Caco-2 (cell line): Measurements from ENCODE around the gene RBM33. TPM values are rescaled to one million over a fixed set of nuclear protein-coding genes. Genes with fewer than 3 reads are reported as not detected.

Source experiments
- BruUV-seq: library from RNA; stranded (reverse); fragments of 400-500 nt; replicated peaks from 2 replicates; lab custom pipeline; 2021; lab: Mats Ljungman, UMichigan
- CTCF ChIA-PET: fragments of 300-600 bp; sonication (Branson Sonifier 250); formaldehyde crosslinking; loops from one replicate; lab custom pipeline; 2022; ENCODE audit warnings: antibody characterized with exemption; lab: Charles Lee
- POLR2A ChIA-PET: fragments of 300-600 bp; sonication (Branson Sonifier 250); formaldehyde crosslinking; loops from one replicate; lab custom pipeline; 2022; ENCODE audit warnings: antibody characterized with exemption; lab: Charles Lee
- DNase-seq, 2 experiments: peaks; one replicate each; pipeline versions ENCODE4 v3.0.0 to v3.0.0-alpha.2; 2020 to 2022
- H3K27me3 ChIP-seq: replicated peaks from 2 replicates; pipeline ENCODE4 v1.6.0; 2011; ENCODE audit warnings: low read length; ENCODE audit not compliant: control insufficient read depth, insufficient read depth
- H3K36me3 ChIP-seq: 2 replicates; pipeline ENCODE4 v1.5.1; 2011; ENCODE audit warnings: low read length; ENCODE audit not compliant: control insufficient read depth, insufficient read depth
- H3K4me1 ChIP-seq: fragments of 250-450 bp; sonication (Bioruptor Pico); 2 replicates; pipeline ENCODE4 v1.5.1; 2020; ENCODE audit warnings: mild to moderate bottlenecking
- H3K4me3 ChIP-seq: 2 replicates; pipeline ENCODE4 v1.5.1; 2011; ENCODE audit warnings: low read depth, mild to moderate bottlenecking, control low read depth, low read length
- H3K9me3 ChIP-seq: fragments of 250-450 bp; sonication (Bioruptor Pico); 2 replicates; pipeline ENCODE4 v1.5.1; 2020; ENCODE audit warnings: mild to moderate bottlenecking, moderate library complexity
- H3K27ac Mint-ChIP-seq: one replicate; pipeline ENCODE4 v1.8.0; 2022; ENCODE audit warnings: mixed read lengths; ENCODE audit not compliant: unreplicated experiment
- H3K27me3 Mint-ChIP-seq: one replicate; pipeline ENCODE4 v1.8.0; 2022; ENCODE audit warnings: mixed read lengths; ENCODE audit not compliant: insufficient read depth, unreplicated experiment
- H3K36me3 Mint-ChIP-seq: one replicate; pipeline ENCODE4 v1.8.0; 2022; ENCODE audit warnings: mild to moderate bottlenecking, mixed read lengths; ENCODE audit not compliant: insufficient read depth, unreplicated experiment
- H3K4me1 Mint-ChIP-seq: one replicate; pipeline ENCODE4 v1.8.0; 2022; ENCODE audit warnings: low read depth, mixed read lengths; ENCODE audit not compliant: unreplicated experiment
- H3K4me3 Mint-ChIP-seq: one replicate; pipeline ENCODE4 v1.8.0; 2022; ENCODE audit warnings: mild to moderate bottlenecking, moderate library complexity, mixed read lengths; ENCODE audit not compliant: unreplicated experiment
- H3K9me3 Mint-ChIP-seq: one replicate; pipeline ENCODE4 v1.8.0; 2022; ENCODE audit warnings: mixed read lengths; ENCODE audit not compliant: unreplicated experiment
- intact Hi-C: fragments of 100-400 bp; cut with micrococcal nuclease; formaldehyde crosslinking; loops from one replicate; pipeline ENCODE4 v1.10.0; 2022; ENCODE audit not compliant: unreplicated experiment
- total RNA-seq: library from RNA; stranded (reverse); gene quantifications from 2 replicates; pipeline ENCODE4 v1.2.3, GENCODE V29; 2022
- TF ChIP-seq, protein P1 (sequence below), 2 experiments: fragments of 200-600 bp in 1 of 2; IDR thresholded peaks; 1 replicate in 1 of 2; 2 replicates in 1 of 2; pipeline versions ENCODE4 v1.5.1 to v1.8.0; 2011 to 2022; ENCODE audit warnings: antibody characterized with exemption in 1 of 2, control low read depth in 1 of 2, inconsistent platforms in 1 of 2, low read depth in 1 of 2, low read length in 1 of 2, mild to moderate bottlenecking in 1 of 2, moderate library complexity in 1 of 2; ENCODE audit not compliant: insufficient read depth in 1 of 2, severe bottlenecking in 1 of 2, unreplicated experiment in 1 of 2

RBM33 gene
- total RNA-seq, 1 experiment from 2014 or later = 82.8 TPM

DNA sequence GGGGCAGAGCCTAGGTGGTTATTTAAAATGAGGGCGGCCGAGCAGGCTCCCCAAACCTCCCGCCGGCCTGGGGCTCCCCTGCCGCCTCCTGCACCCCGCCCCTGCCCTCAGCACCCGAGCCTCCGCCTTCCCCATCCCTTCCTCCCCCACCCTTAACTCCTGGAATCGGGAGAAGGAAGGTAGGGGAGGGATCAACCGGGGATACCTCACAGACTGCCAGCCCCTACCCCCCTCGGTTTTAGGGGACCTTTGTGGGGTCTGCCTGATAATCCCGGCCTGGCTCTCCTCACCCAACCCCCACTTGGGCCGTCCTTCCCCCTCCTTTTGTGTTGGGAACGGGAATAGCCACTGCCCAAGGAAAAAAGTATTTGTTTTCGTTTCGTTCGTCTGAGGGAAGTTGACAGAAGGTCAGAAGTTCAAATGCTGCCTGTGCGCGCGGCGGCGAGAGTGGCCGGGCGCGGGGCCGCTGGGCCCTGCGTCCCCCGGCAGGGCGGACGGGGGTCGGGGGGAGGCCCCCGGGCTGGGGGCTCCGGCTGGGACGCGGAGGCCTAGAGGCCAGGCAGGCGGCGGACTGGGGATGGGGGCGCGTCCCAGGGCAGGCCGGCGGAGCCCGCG is 165.0 kb downstream of the RBM33 start:
- H3K4me1 ChIP-seq = peaks cover 42% of the 10 kb centered on the region
- no peaks in the 10 kb centered on the region for H3K9me3 Mint-ChIP-seq
- peaks cover 4% of the 10 kb centered on the region for H3K27me3 ChIP-seq
- H3K9me3 ChIP-seq = no peaks in the 10 kb centered on the region
- H3K27ac Mint-ChIP-seq = peak overlapping the region; percentile 61
- H3K27me3 Mint-ChIP-seq = peaks cover 19% of the 10 kb centered on the region
- DNase-seq = no peak
- intact Hi-C loops = no loop called here
- POLR2A ChIA-PET = no interaction called here
- H3K4me1 Mint-ChIP-seq = peaks cover 13% of the 10 kb centered on the region
- H3K36me3 ChIP-seq = no peaks in the 10 kb centered on the region
- CTCF ChIA-PET = no interaction called here
- no TSS peak for BruUV-seq
- H3K36me3 Mint-ChIP-seq = peaks cover 12% of the 10 kb centered on the region
- H3K4me3 Mint-ChIP-seq = peak overlapping the region; percentile 79
- TF ChIP-seq, protein P1, sequence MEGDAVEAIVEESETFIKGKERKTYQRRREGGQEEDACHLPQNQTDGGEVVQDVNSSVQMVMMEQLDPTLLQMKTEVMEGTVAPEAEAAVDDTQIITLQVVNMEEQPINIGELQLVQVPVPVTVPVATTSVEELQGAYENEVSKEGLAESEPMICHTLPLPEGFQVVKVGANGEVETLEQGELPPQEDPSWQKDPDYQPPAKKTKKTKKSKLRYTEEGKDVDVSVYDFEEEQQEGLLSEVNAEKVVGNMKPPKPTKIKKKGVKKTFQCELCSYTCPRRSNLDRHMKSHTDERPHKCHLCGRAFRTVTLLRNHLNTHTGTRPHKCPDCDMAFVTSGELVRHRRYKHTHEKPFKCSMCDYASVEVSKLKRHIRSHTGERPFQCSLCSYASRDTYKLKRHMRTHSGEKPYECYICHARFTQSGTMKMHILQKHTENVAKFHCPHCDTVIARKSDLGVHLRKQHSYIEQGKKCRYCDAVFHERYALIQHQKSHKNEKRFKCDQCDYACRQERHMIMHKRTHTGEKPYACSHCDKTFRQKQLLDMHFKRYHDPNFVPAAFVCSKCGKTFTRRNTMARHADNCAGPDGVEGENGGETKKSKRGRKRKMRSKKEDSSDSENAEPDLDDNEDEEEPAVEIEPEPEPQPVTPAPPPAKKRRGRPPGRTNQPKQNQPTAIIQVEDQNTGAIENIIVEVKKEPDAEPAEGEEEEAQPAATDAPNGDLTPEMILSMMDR (IDR thresholded peaks at IDR 0.05; ENCODE audit: insufficient read depth in 1 of 2, low read depth in 1 of 2, low read length in 1 of 2, severe bottlenecking in 1 of 2, unreplicated experiment in 1 of 2) = no peak
- H3K4me3 ChIP-seq = peak overlapping the region; percentile 48

DNA sequence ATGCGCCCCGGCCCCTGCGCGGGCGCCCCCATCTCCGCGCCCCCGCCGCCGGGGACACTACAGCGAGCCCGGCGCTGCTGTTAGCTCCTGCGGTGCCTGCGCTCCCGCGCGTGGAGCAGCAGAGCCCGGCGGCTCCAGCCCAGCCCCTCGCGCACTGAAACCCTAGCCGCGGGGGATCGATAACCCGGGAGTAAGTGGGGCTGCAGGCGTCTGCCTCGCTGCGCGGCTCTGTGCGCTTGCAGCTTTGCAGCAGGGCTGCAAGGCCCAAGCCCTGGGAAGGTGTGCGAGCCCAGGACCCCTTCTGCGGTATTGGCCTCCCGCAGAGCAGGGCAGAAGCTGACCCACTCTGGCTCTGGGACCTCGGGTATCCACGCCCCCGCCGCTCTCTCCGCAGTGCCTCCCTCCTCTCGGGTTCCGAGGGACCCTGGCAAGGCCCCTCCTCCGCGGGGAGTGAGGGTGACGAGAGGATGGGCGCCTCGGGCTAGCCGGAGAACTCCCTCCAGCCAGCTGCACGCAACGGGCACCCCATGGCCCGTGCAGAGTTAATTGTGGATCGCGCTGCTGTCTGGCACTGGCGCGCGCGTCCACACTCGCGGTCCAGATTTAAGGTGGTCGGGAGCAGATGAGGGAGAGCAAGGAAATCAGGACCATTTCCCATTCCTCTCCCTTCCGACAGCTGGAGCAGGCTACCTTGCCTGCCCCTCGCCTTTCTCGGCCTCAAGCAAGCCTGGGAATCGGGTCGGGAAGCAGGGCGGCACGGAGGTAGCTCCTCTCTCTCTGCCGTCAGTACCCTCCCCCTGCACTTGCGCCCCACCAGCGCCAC is 165.7 kb downstream of the RBM33 start:
- Mint-ChIP-seq H3K4me1 (peaks cover 13% of the 10 kb centered on the region), H3K27ac (no peak overlapping the region), H3K27me3 (peaks cover 19% of the 10 kb centered on the region), H3K9me3 (no peaks in the 10 kb centered on the region), H3K36me3 (peaks cover 12% of the 10 kb centered on the region), H3K4me3 (peak overlapping the region; percentile 79)
- Histone ChIP-seq H3K27me3 (peaks cover 4% of the 10 kb centered on the region), H3K9me3 (no peaks in the 10 kb centered on the region), H3K4me1 (peaks cover 36% of the 10 kb centered on the region), H3K36me3 (no peaks in the 10 kb centered on the region), H3K4me3 (peak overlapping the region; percentile 48)
- TF ChIP-seq, protein P1 (IDR thresholded peaks at IDR 0.05; ENCODE audit: insufficient read depth in 1 of 2, low read depth in 1 of 2, low read length in 1 of 2, severe bottlenecking in 1 of 2, unreplicated experiment in 1 of 2) = no peak
- ChIA-PET CTCF (no interaction called here), POLR2A (no interaction called here)
- no TSS peak for BruUV-seq
- intact Hi-C loops = loop anchor here (5.0 to 10.0 kb wide), 3 partner anchors 347 to 957 kb away; no protein-coding TSS in a partner anchor
- DNase-seq = no peak

DNA sequence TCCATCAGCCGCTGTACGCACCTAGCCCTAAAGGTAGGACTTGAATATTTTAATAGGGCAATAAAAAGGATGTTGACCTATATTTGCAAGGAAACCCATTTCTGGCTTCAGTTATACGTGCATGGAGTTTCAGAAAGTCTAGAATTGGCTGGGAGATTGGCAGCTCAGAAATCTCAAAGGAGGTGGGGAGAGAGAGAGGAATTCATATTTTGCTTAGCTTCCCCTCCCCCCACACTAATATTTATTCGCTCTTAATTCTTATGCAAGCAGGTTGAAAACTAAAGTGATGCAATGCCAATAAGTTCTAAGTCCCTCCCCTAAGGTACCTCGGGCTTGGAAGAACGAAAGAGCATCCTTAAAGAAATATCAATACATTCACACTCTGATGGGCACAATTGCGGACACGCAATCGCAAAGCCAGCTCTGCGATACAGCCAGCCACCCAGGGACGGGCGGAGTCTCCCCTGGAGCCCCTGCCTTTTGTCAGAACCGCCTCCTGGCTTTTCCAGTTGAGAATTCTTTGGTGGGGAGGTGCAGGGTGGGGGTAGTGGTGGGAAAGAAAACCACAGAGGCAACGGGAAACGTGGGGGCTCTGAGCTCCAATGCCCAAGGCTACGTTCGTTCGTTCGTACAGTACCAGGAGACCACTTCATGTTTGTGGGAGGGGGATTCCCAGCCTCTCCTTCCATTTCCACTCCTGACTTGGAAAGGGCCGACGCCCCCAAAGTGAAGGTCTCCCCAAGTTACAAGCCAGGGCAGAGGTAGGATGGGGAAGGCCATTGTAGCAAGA is 166.5 kb downstream of the RBM33 start:
- no TSS peak for BruUV-seq
- TF ChIP-seq, protein P1 (IDR thresholded peaks at IDR 0.05; ENCODE audit: insufficient read depth in 1 of 2, low read depth in 1 of 2, low read length in 1 of 2, severe bottlenecking in 1 of 2, unreplicated experiment in 1 of 2) = no peak
- ChIA-PET CTCF (no interaction called here), POLR2A (no interaction called here)
- H3K9me3 ChIP-seq = no peaks in the 10 kb centered on the region
- H3K36me3 ChIP-seq = no peaks in the 10 kb centered on the region
- intact Hi-C loops = loop anchor here (5.0 to 10.0 kb wide), 3 partner anchors 346 to 956 kb away; no protein-coding TSS in a partner anchor
- H3K4me3 Mint-ChIP-seq = peak overlapping the region; percentile 79
- H3K36me3 Mint-ChIP-seq = peaks cover 12% of the 10 kb centered on the region
- H3K9me3 Mint-ChIP-seq = no peaks in the 10 kb centered on the region
- peaks cover 21% of the 10 kb centered on the region for H3K4me1 Mint-ChIP-seq
- peaks cover 36% of the 10 kb centered on the region for H3K4me1 ChIP-seq
- peaks cover 4% of the 10 kb centered on the region for H3K27me3 ChIP-seq
- H3K27me3 Mint-ChIP-seq = peaks cover 19% of the 10 kb centered on the region
- no peak overlapping the region for H3K27ac Mint-ChIP-seq
- DNase-seq = no peak
- peak overlapping the region; percentile 48 for H3K4me3 ChIP-seq
